DMS53 treated with DMSO at 0.1 percent for 48 hours (cell line): ENCODE results near the gene NKD2.
"Not testable (repeated sequence)": the region's sequence is repeated elsewhere in the genome, so short reads cannot be mapped to it uniquely, and the experiment has no call there.

Experiments
- DNase-seq: peaks from one replicate; lab custom pipeline; 2025; ENCODE audit not compliant: unreplicated experiment; lab: John Stamatoyannopoulos, UW

The NKD2 gene

DNA sequence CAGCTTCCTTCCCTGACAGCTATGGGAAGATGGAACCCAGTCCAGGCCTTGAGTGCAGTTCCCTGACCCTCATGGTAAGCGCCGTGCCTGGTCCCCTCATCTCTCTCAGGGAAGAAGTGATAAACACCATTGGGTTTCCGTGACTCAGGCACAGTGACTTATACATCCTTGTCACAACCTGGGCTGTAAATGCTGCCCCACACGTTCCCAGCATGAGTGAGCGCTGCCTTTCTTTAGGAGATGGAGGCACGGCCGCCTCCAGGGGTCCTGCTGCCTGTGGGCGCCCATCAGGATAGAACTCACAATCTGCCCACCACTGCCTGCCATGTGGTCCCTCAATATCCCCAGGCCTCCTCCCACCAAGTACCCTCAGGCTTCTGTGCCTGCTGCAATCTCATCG is 8.3 kb upstream of the NKD2 start:
- DNase-seq: no peak

DNA sequence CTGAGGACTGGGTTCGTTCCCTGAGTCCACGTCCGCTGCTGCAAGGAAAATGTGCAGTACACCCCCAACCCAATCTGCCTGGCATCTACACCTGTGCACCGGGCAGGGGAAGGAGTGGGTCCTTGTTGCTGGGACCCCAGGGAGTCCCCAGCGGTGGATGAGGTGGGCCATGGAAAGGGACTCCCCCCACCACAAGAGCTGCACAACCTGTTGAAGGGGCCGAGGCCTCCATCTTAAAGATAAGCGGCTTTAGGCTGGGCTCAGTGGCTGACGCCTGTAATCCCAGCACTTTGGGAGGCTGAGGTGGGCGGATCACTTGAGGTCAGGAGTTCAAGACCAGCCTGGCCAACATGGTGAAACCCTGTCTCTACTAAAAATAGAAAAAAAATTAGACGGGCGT is 7.8 kb upstream of the NKD2 start:
- not testable (repeated sequence) for DNase-seq

DNA sequence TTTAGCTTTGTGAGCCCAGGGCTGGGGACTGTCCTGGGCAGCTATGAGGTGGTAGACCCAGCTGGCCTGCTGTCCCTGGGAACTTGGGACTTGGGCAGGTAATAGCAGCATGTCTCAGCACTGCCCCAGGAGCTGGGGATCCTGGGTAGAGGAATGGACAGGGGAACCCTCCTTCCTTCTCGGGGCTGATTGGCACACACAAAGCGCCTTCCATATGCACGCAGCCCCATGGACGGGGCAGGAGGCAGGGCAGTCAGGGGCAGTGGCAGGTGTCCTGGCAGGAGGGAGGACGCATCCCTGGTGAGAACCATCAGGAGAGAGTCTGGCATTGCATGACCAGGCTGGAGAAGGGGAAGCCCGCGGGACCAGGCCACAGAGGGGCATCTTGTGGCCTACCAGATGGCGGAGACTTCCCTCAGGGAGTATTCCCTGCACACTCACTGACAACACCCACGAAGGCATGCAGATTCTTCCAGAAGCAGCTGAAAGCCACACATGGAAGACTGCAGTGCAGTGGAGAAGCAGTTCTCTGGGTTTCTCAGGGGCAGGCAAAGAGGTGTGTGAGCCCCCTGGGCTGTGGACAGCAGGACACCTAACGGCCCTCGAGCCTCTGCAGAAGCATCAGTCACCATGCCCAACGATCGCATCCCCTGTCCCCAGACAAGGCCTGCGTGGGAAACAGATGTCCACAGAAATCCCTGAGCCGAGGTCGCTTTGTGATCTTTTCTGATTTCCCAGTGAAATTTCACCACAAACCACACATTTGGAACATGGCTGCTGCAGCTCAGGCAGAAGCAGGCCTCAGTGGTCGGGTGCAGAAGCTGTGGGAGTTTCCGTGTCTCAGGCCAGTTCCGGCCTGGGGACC is 7.0 kb upstream of the NKD2 start:
- no peak for DNase-seq

DNA sequence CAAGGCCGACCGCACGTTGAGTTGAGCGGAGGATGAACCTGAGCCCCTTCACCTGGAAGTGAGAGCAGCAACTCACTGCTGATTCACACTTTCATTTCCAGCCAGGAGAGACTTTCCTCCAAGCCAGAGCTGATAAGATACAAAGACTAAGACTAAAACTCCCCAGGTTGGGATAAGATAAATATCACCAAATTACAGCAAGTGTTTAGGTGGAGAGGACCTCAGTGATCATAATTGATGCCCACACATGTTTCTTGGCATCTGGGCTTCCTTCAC is 6.4 kb upstream of the NKD2 start:
- no peak for DNase-seq

DNA sequence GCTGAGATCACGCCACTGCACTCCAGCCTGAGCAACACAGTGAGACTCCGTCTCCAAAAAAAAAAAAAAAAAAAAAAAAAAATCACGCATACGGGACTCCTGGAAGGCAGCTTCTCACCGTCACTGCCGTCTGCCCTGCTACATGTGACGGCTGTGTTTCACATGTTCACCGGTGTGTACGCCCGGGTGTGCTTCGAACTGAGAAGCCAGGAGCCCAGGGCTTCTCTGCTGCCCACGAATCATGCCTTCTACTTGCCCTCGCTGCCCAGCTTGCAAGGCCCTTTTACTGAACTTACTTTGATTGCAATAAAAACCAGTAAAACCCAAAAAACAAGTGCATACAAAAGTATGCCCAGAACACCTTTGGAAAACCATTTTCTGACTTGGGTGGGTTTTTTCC is 5.8 kb upstream of the NKD2 start:
- no peak for DNase-seq

DNA sequence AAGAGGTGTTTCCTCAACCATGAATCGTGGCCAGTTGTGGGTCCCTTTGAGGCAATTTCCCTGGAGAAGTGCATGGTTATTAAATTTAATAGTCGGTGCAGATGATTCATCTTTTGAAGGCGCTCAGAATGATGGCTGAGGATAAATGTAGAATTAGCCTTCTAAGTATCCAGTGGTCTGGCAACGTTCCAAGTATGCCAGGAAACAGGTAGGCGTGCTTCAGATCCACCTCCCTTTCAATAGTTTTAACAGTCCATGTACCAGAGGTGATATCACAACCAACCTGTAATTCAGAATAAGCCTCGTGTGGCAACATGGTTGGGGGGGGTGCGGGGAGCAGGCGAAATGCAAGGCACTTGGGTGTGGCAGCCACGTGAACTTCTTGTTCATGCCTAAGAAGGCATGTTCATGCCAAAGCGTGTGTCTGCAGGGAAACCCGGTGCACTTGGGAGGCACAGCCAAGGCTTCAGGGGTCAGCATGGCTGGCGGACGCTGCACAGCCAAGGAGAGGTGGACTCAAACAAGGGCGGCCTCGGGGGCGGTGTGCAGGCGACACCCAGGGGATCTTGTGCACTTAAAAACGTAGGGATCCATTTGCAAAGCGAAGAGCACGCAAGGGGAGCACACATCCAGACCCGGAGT is 5.2 kb upstream of the NKD2 start:
- DNase-seq: peak; percentile 74

DNA sequence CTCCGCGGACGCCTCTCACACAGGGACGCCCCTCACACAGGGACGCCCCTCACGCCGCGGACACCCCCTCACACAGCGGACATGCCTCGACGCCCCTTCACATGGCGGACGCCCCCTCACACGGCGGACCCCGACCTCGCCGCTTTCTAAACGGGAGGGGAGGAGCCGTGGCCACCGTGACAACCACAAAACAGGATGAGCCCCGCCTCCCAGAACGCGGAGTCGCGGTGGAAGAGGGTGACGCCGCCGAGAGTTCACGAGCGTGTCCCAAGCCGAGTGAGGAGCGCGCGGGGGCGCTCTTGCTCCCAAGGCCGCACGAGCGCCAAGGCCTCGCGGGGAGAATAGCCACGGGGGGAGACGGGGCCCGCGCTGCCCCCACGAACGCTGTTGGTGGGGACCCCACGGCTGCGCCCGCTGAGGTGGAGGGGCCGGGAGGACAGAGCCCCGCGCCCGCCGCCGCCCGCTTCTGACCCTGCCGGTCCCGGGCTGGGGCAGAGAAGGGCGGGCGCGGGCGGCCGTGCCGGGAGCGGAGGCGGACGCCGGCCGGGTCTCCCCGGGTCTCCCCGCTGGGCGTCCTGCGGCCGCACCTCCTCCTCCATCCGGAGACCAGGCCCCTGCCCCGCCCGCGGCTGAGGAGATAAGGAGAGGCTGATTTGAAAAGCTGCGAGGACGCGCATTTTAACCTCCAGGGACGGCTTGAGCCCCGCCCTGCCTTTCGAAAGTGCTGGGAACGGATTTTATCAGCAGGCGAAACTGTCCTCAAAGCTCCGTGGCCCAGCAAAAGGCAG is 3.9 kb upstream of the NKD2 start:
- DNase-seq: peak; percentile 49

DNA sequence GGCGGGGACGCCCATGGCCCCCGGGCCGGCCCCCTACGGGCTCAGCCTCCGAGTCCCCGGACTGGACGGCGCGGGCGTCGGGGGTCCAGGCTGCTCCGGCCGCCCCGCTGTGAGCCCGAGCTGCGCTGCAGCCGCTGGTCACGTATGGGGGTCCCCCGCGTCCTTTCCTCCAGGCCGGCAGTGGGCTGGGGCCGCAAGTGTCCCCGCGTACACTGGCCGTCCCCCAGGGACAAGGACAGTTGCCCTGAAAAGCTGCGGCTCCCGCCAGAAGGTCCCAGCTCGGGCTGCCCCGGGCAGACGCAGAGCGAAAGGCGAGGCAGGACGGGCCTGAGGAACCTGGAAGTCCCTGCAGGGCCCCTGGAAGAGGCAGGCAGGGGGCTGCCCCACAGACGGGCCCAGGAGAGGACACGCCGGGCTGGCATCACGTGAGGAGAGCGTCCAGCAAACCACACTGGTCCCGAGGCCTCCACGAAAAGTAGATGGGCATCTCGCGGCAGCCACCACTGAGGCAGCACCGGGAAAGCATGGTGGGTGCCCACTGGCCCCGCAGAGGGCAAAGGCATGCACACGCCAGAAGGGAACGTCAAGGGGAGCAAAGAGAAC is 3.3 kb upstream of the NKD2 start:
- DNase-seq: no peak

DNA sequence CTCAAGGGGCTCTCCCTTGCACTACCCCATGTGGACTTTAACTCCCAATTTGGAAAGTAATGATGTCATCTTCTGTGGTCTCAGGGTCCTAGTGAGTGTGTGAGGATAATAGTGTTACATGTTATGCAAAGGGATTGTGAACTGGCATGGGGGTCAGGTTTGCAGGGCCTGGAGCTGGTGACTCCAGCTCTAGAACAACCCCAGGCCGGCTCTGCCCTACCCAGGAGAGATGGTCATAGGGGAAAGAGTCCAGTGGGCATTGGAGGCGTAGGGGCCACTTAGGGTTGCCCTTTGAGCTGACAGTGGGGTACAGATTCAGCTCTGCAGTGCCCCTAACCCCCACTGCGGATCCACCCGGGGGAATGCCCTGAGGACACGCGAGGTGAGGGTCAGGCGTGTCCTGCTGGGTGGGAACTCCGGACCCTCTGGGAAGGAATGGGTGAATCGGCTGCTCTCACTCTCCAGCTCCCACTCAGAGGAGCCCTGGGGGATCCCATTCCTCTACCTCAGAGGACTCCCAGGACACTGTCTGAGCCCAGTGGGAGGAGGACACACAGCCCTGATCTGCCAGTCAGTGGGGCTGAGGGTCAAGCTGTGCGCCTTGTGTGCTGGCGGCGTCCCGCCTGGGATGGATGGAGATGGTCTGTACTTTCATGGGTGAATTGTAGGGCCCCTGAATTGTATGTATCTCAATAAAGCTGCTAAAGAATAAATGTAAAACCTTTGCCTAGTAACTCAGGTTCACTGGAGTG is 2.5 kb upstream of the NKD2 start:
- DNase-seq: no peak

DNA sequence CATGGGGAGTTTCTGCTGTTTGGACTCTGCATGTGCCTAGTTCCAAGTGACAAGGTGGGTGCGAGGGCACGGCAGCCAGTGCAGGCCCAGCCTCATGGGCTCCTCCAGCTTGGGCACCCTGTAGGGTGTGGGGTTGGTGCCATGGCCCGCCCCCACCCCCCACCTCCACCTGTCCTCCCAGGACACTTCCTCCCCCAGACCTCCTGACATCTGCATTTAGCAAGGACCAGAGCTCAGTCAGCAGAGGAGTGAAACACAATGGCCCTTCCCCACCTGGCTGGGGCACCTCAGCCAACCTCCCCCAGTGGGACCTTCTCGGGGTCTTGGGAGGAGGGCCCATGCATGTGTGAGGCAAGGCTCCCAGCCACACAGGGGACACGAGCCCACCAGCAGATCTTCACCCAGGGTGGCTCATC is 1.9 kb upstream of the NKD2 start:
- DNase-seq: no peak

DNA sequence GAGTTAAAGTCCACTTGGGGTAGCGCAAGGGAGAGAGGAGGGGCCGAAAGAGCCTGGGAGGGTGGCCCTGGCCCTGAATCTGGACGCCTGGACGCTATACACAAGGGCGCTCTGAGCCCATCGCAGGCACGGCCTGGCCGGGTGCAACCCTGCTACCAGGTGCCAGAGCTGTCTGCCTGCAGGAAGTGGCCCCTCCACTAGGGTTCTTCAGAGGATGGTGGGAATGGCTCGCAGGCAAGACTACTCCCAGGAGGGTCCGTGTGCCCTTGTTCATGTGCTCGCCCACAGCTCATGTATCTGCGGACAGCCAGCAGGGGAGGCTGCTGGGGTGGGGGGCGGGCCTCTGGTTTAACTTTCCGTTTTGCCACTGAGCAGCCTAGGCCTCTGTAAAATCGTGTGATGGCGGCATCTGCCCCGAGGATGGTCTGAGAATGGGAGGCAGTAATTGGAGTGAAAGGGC is 1.4 kb upstream of the NKD2 start:
- DNase-seq: no peak

DNA sequence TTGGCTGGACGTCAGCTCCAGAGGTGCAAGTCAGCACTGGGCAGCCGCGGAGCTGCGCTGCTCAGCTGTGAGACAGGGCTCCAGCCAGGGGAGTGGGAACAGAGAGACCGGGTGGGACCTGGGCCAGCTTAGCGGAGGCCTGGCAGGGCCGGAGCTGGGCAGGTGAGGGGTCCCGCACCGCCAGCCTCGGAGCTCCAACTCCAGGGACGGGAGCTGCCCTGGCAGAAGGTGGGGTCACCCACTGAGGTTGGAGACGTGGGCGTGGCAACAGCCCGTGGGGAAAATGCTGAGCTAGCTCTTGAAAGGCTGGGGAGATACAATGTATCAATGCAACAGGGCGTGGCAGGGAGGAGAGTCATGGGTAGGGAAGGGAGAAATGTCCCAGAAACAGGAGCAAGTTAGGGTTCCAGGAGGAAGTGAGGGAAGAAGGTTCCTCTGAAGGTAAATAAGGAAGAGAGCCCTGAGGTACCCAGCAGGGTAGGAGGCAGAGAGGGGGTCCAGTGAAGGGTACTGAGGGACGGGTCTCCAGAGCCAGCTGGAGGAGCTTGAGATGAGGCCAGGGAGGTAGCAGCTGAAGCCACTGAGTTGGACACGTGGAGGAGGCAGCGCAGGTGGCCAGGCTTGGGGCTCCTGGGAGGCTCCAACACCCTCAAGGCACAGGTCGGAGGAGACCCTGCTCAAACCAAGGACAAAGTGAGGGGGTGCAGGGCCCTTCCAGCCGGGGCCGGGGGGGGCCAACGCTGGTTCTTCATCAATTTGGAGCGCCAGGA is 736 bp upstream of the NKD2 start:
- DNase-seq: no peak

DNA sequence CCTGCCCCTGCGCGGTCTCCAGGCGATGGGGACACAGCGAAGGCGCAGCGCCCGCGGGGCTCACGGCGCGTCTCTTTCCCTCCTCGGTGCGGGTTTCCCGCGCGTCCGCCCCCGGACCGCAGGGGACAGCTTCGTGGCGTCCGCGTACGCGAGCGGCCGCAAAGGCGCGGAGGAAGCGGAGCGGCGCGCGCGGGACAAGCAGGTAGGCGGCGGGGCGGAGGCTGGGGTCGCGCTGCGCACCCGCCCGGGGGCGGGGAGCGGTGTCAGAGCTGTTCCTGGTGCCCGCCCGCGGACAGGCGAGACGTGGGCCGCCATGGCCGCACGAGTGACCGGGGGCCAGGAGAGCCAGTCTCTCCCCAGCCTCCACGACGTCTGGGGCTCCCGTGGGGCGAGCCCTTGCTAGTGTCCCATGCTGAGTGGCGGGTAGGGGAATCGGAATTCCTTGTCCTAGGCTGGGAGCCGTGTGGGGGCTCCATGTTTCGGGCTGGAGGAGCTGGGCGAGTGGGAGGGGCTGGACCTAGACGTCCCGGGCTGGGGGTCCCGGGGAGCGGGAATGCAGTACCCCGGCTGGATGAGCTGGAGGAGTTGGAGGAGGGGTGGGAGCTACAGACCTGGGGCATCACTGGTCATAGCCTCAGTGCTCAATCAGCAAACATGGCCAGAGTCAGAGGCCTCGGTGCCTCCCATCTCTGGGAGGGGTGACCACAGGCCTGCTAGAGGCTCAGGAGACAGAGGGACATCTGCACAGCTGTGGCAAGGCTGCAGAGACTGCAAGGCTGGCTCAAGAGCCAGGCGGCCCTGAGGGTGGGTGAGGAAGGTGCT is 968 bp downstream of the NKD2 start:
- no peak for DNase-seq

DNA sequence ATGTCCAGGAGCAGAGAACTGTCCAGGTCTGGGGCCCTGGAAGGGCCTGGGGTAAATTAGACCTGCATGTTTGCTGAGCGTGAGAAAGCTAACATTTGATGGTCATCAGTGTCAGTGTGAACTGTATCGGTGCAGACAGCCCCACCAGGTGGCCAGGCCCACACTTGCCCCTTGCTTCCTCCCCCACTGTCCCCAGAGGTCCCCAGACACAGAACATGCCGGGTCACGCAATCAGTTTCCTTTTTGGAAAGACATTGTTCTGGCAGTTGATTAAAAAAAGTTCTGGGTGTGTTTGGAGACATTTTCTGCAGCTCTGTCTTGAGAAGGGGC is 1.5 kb downstream of the NKD2 start:
- DNase-seq: peak; percentile 36

DNA sequence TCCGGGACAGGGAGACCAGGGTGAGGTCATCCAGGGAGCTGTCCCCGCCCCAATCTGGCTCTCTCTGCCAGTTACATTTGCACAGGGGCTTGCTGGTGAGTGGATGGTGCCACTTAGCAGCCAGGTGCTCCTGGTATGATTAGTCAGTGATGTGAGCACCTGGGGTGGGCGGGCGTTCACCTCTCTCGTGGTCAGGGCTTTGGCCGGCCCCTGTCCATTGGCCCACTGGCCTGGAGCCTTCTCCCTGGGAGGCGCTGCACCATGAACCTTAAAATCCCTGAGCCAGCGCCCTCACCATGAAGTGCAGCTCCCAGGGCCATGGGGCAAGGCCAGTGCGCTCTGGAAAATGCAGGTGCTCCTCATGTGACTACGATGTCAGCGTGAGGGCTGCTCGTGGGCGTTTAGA is 2.0 kb downstream of the NKD2 start:
- peak; percentile 84 for DNase-seq

DNA sequence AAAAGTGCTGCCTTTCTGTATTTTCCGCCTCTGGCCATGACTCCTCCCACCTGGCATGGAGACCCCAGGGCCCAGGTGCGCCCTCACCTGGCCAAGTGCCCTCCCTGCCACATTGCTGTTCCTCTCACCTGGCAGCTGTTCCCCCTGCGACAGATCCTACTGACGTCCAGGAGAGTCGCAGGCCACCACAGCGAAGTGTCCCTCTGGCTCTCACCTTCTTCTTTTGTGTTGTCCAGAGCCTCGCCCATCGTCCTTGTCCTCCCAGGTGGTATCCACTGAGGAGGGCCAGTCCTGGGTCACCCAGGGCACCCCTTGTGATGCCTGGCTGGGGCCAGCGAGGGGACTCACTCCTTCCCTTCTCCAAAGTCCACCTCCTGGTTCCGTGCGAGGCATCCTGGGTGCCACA is 2.6 kb downstream of the NKD2 start:
- DNase-seq: no peak

DNA sequence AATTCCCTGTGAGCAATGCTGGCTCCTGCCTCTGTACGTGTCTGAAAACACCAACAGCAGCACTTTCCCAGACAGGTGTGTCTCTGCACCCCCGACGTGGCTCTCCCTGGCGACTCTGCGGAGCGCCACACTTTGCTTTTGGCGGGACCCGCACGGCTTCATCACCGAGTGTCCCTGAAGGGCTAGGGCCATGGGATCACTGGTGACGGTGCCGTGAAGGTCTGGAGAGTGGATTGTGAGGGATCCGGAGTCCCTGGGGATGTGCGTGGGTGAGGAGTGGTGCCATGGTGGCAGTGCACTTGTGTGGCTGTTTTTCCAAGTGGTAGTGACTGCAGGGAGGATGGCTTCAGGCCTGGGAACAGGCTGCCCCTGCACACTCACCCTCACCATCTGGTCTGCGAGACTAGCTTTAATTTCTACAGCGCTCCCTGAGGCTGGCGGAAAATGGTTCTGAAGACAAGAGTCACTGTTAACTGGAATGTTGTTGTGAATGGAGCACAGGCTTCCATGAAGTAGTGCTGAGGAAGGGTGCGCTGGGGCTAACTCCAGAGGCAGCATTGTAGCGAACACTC is 3.2 kb downstream of the NKD2 start:
- DNase-seq: no peak

DNA sequence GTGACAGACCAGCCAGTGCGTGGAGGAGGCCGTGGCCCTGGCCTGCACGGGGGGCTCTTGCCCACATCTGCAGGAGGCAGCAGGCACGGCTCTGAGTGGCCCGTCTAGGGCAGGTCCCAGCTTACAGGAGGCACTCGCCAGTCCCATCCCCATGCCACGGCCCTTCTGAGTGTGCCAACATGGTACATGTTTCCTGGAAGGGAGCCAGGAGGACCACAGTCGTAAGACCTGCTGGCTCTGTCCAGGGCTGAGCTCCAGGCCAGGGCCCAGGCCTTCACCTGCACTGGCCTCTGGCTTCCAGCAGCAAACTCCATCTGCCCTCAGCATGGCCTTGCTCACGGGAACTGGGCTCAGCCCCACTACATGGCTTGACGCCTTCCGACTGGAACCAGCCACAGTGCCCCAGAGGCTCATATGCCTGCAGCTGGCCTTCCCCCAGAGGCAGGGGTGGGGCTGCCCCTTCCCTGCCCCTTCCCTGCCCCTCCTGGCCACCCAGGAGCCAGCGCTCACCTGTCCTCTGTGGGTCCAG is 3.8 kb downstream of the NKD2 start:
- no peak for DNase-seq

DNA sequence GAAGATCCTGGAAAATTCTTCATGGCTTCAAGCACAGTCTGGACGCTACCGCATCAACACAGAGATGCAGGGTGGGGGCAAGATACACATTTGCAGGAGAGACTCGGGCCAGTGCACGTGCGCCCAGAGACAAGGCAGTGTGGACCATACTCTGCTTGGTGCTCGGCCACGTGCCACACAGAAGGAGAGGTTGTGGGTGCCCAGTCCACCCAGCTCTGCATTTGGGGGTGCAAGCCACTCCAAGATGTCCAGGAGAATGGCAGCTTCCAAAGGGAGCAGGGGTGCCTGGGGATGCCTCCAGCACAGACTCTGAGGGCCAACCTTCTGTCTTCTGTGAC is 4.3 kb downstream of the NKD2 start:
- no peak for DNase-seq
